PFSK-1 (cell line): ENCODE data around the gene ENG.

Experiments used
- FOXP2 ChIP-seq: optimal IDR thresholded peaks from 2 replicates; pipeline ENCODE3; 2011; ENCODE audit warnings: borderline replicate concordance, control low read depth, inconsistent platforms; ENCODE audit not compliant: insufficient read depth; ENCODE audit errors: extremely low read length, extremely low read depth
- POLR2AphosphoS5 ChIP-seq: IDR thresholded peaks from 2 replicates; pipeline ENCODE4 v1.6.1; 2012; ENCODE audit warnings: low read depth, mild to moderate bottlenecking, control low read depth, low read length, moderate library complexity
- REST ChIP-seq, 2 experiments: IDR thresholded peaks; 2 replicates each; pipeline versions ENCODE4 v1.6.1 to v1.8.0; 2011 to 2012; ENCODE audit warnings: low read depth in 2 of 2, low read length in 2 of 2, control low read depth in 1 of 2, inconsistent platforms in 1 of 2, mild to moderate bottlenecking in 1 of 2, moderate library complexity in 1 of 2; ENCODE audit not compliant: insufficient read depth in 1 of 2
- TAF1 ChIP-seq: IDR thresholded peaks from 2 replicates; pipeline ENCODE4 v1.6.1; 2012; ENCODE audit warnings: low read length, control low read depth, borderline replicate concordance; ENCODE audit not compliant: insufficient read depth

- TF ChIP-seq POLR2AphosphoS5 (no peak), TAF1 (no peak), REST (IDR thresholded peaks at IDR 0.05; ENCODE audit: insufficient read depth in 1 of 2, low read depth in 2 of 2, low read length in 2 of 2) (no peak), FOXP2 (no peak)
These were observed 63.4 kb downstream of the ENG start for GRCh38 chr9:127791085-127791484.
